T47D (cell line): ENCODE data around the gene GRK2.

Experiments used
- DNase-seq, 2 experiments: peaks; one replicate each; pipeline versions ENCODE4 v3.0.0 to v3.0.0-alpha.2; 2011 to 2012; ENCODE audit warnings: low read depth in 1 of 2, low spot score in 1 of 2
- JUND ChIP-seq: IDR thresholded peaks from 2 replicates; pipeline ENCODE4 v1.6.1; 2012; ENCODE audit warnings: low read depth
- in situ Hi-C: cut with HindIII; loops from 2 replicates; pipeline ENCODE4 v1.10.0; 2016; ENCODE audit warnings: low sequenced_read_pairs, low pct_unique_long_range_greater_than_20kb

Gene GRK2

DNA sequence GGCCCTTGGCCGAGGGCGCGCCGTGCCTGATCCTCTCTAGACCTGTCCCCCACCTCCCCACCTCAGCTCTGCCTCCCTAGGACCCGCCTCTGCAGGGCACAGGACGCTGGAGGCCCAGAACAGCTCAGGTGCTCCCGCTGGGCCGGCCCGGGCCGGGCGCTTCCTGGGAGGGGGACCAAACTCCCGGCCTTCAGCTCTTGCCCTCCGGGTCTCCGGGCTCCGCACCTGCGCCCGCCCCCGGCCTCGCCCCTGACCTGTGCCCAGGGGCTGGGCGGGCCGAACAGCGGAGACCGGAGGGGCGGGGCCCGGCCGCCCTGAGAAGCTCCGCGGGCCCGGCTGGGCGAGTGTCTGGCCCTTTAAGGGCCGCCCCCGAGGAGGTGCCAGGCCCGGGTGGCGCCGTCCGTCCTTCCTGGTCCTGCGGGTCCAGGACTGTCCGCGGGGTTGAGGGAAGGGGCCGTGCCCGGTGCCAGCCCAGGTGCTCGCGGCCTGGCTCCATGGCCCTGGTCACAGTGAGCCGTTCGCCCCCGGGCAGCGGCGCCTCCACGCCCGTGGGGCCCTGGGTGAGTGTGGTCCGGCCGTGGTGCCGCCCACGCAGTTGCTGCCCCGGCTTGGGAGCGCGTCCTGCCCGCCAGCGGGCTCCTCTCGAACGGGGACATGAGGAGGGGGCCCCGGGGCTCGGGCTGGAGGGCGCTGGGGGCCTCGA lies 37.0 kb downstream of the GRK2 start, which contains the start of gene SSH3:
Gene SSH3 (plus strand): TSS at position 399 of the 703 bp plus-strand sequence. CDS start 96 bp downstream, at position 495.
- in situ Hi-C loops: no loop called here
- DNase-seq: peak; percentile 67 to 93
- TF ChIP-seq JUND: no peak

DNA sequence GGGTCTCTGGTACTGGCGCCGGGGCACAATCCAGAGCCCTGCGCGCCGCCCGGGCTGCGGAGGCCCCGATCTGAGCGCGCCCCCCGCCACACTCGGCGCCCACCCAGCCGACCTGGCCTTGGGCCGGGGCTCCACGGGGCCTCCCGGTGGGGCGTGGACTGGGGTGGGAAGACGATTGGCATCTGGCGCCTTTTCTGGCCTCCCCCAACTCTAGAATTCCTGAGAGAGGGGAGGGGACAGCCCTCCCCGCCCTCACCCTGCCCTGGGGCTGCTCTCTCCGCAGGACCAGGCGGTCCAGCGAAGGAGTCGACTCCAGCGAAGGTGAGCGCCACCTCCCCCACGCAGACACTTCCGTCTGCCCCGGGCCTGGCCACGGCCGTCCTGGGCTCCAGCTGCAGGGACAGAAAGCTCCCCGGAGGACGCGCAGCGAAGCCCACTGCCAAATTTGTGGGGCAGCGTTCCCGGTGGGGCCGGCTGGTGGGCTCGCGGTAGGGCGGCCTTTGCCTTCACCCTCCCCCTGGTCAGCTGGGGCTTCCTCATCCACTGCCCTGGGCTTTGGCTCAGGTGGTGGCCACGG lies 37.6 kb downstream of the GRK2 start:
- no peak for TF ChIP-seq JUND
- in situ Hi-C loops: no loop called here
- peak in 1 of 2 experiments; percentile 89 for DNase-seq

DNA sequence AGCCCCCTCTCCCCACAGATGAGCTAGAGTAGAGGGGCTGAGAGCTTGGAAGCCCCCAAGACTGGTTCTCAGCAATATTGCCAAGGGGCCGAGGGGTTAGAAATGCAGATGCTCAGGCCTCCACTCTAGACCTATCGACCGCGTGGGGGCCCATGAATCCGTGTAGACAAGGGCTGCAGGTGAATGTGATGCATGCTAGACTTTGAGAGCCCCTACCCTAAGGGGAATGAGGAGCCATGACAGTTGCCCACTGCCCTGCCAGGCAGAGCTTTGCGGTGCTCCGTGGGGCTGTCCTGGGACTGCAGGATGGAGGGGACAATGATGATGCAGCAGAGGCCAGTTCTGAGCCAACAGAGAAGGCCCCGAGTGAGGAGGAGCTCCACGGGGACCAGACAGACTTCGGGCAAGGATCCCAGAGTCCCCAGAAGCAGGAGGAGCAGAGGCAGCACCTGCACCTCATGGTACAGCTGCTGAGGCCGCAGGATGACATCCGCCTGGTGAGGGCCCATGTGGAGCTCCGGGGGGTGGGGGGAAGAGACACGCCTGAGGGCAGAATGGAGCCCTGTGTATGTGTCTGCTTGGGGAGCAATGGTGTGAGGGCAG lies 38.3 kb downstream of the GRK2 start:
- DNase-seq: no peak
- no peak for TF ChIP-seq JUND
- in situ Hi-C loops: no loop called here

- no peak for DNase-seq
- no peak for TF ChIP-seq JUND
- in situ Hi-C loops: no loop called here
These were observed 40.7 kb downstream of the GRK2 start for GRCh38 chr11:67306769-67307544.

DNA sequence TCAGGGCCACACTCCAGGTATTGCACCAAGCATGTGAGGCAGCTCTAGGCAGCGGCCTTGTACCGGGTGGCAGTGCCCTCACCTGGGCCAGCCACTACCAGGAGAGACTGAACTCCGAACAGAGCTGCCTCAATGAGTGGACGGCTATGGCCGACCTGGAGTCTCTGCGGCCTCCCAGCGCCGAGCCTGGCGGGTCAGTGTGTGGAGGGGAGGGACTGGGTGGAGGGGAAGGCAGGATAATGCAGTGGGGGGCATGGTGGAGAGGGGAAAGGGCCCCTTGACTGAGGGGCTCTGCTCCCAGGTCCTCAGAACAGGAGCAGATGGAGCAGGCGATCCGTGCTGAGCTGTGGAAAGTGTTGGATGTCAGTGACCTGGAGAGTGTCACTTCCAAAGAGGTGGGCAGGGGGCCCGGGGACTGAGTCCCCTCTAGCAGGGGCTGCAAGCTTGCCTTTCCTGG lies 41.3 kb downstream of the GRK2 start:
- no peak for TF ChIP-seq JUND
- in situ Hi-C loops: no loop called here
- no peak for DNase-seq

- TF ChIP-seq JUND: no peak
- no peak for DNase-seq
- in situ Hi-C loops: no loop called here
These were observed 42.0 kb downstream of the GRK2 start for GRCh38 chr11:67308031-67308866.

GRCh38 chr11:67309166-67309565 lies 42.9 kb downstream of the GRK2 start:
- in situ Hi-C loops: no loop called here
- no peak for TF ChIP-seq JUND
- no peak for DNase-seq

DNA sequence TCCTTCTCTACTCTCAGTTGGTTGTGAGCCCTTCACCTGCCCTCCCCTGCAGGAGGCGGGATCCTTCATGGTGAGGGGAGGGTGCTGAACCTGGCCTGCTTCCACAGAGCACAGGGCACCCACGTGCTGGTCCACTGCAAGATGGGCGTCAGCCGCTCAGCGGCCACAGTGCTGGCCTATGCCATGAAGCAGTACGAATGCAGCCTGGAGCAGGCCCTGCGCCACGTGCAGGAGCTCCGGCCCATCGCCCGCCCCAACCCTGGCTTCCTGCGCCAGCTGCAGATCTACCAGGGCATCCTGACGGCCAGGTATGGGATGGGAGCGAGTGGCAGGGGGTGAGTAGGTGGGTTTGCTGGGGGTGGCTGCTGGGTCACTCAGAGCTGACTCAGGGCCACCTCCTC lies 43.4 kb downstream of the GRK2 start:
- TF ChIP-seq JUND: no peak
- in situ Hi-C loops: no loop called here
- no peak for DNase-seq

- no peak for TF ChIP-seq JUND
- no peak for DNase-seq
- in situ Hi-C loops: no loop called here
These were observed 44.2 kb downstream of the GRK2 start for GRCh38 chr11:67310246-67311050.

GRCh38 chr11:67311051-67311555 lies 44.8 kb downstream of the GRK2 start:
- no peak for TF ChIP-seq JUND
- in situ Hi-C loops: no loop called here
- DNase-seq: no peak

- TF ChIP-seq JUND: no peak
- in situ Hi-C loops: no loop called here
These were observed 45.3 kb downstream of the GRK2 start for GRCh38 chr11:67311556-67312082.

More at GRCh38 chr11:67311556-67312082, 45.3 kb downstream of the GRK2 start:
- DNase-seq: peak in 1 of 2 experiments; percentile 54
